Kidney (tissue), 14 donors: ENCODE data around the gene HES3. TPM values are rescaled to one million over a fixed set of nuclear protein-coding genes. Genes with fewer than 3 reads are reported as not detected.
"Not testable (repeated sequence)": the region's sequence is repeated elsewhere in the genome, so short reads cannot be mapped to it uniquely, and the experiment has no call there.

Experiments used
- DNase-seq, 5 donors: peaks; one replicate each; pipeline ENCODE4 v3.0.0-alpha.2; 2013 to 2020
- FAIRE-seq: peaks from 2 replicates; lab custom pipeline; 2012; peaks lifted over from hg19 to GRCh38; lab: Jason Lieb, UNC
- H3K27ac ChIP-seq, 2 donors: one replicate each; pipeline ENCODE4 v1.7.0; 2013; ENCODE audit warnings: low read depth in 2 of 2, low read length in 2 of 2, inconsistent platforms in 1 of 2
- H3K27me3 ChIP-seq: one replicate; pipeline ENCODE4 v1.7.1; 2013; ENCODE audit warnings: low read length, inconsistent platforms; ENCODE audit not compliant: control insufficient read depth, insufficient read depth
- H3K36me3 ChIP-seq, 3 donors: one replicate each; pipeline versions ENCODE4 v1.7.0 to v1.7.1; 2013; ENCODE audit warnings: low read length in 3 of 3, control low read depth in 1 of 3, inconsistent platforms in 1 of 3; ENCODE audit not compliant: insufficient read depth in 3 of 3, control insufficient read depth in 2 of 3
- H3K4me1 ChIP-seq, 3 donors: one replicate each; pipeline versions ENCODE4 v1.7.0 to v1.7.1; 2013; ENCODE audit warnings: low read length in 3 of 3, inconsistent platforms in 1 of 3, low read depth in 1 of 3; ENCODE audit not compliant: control insufficient read depth in 2 of 3, insufficient read depth in 2 of 3
- H3K4me3 ChIP-seq, 3 donors: one replicate each; pipeline versions ENCODE4 v1.7.0 to v1.8.1; 2013; ENCODE audit warnings: low read length in 3 of 3, control low read depth in 1 of 3, inconsistent platforms in 1 of 3
- H3K9ac ChIP-seq, 3 donors: one replicate each; pipeline versions ENCODE4 v1.7.0 to v1.7.1; 2013; ENCODE audit warnings: low read length in 3 of 3, control low read depth in 1 of 3, inconsistent platforms in 1 of 3
- H3K9me3 ChIP-seq, 3 donors: one replicate each; pipeline versions ENCODE4 v1.7.0 to v1.7.1; 2013; ENCODE audit warnings: low read length in 3 of 3, control low read depth in 1 of 3, inconsistent platforms in 1 of 3; ENCODE audit not compliant: control insufficient read depth in 2 of 3, insufficient read depth in 1 of 3
- intact Hi-C: fragments of 100-400 bp; cut with DNase I; formaldehyde crosslinking; loops from one replicate; pipeline ENCODE4 v1.11.1; 2022
- polyA plus RNA-seq: library from polyadenylated mRNA; stranded (reverse); fragments of 350-450 nt; fragmentation: Illumina TruSeq; extraction: RNeasy Lipid Tissue Mini Kit (QIAGEN cat#74804); gene quantifications from one replicate; pipeline ENCODE4 v1.2.3, GENCODE V29; 2014; ENCODE audit warnings: low read depth, low replicate concordance; ENCODE audit not compliant: insufficient read depth
- total RNA-seq: library from RNA; stranded (reverse); fragmentation: NEBNext Ultra II Directional; extraction: Animal tissue kit (Norgen Biotek cat#: 25700); gene quantifications from one replicate; pipeline ENCODE4 v1.2.1, GENCODE V29; 2021
- TF ChIP-seq, protein P1 (sequence below): IDR thresholded peaks from 3 replicates; pipeline ENCODE4 v1.5.1; 2012; ENCODE audit warnings: mild to moderate bottlenecking, moderate library complexity, borderline replicate concordance; ENCODE audit not compliant: insufficient read depth; ENCODE audit errors: extremely low read depth
- donor health status: control.
- donor health status: control.
- donor health status: control.
- donor health status: control.
- donor health status: control.
- donor health status: DM: yes; HTN: yes; CAD: no.
- donor health status: Normal renal cell carcinoma (clear cell type).

The HES3 gene
- total and polyA plus RNA-seq, 2 donors from 2014 or later, result not detected

DNA sequence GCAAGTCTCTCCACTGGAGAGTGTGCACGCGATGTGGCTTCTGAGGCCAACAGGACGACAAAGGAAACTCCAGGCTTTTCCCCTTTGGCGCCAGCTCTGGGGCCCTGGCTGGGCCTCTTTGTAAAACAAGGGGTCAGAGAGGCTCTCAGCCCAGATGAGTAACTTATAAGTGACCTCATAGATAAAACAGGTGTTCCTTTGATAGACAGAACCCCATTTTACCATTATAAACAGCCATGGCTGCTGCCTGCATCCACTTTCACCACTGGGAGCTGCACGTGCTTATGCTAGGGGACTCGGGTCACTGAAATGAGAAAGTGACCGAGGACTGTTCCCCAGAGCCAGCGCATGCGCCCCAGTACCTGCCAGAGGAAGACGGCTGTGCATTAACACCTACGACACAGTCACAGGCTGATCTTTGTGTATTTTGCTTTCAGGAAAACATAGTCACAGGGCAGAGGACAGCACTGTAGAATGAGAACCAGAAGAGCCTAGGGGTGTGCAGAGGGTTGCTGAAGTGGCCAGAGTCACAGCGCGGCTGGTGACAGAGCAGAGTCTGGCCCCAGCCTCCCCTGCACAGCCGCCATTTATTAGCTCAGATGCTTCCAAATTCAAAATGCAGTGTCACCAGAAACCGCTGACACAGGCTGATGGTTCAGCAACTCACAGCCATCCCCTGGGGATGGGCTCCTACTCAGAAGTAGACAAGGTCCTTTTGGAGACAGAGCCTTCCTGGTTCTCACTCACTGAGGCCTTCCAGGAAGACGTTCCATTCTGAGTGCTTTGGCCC lies 25.4 kb upstream of the HES3 start:
- DNase-seq (peak in 1 of 5 donors; percentile 43), FAIRE-seq (no peak)
- intact Hi-C loops, result no loop called here
- Histone ChIP-seq H3K36me3 (peaks cover 0 to 6% (median 2%) of the 10 kb centered on the region in 3 donors), H3K4me3 (no peak overlapping the region), H3K27ac (no peak overlapping the region), H3K27me3 (no peaks in the 10 kb centered on the region), H3K9me3 (no peaks in the 10 kb centered on the region), H3K9ac (no peak overlapping the region), H3K4me1 (peaks cover 0 to 7% (median 4%) of the 10 kb centered on the region in 3 donors)
- TF ChIP-seq, protein P1, sequence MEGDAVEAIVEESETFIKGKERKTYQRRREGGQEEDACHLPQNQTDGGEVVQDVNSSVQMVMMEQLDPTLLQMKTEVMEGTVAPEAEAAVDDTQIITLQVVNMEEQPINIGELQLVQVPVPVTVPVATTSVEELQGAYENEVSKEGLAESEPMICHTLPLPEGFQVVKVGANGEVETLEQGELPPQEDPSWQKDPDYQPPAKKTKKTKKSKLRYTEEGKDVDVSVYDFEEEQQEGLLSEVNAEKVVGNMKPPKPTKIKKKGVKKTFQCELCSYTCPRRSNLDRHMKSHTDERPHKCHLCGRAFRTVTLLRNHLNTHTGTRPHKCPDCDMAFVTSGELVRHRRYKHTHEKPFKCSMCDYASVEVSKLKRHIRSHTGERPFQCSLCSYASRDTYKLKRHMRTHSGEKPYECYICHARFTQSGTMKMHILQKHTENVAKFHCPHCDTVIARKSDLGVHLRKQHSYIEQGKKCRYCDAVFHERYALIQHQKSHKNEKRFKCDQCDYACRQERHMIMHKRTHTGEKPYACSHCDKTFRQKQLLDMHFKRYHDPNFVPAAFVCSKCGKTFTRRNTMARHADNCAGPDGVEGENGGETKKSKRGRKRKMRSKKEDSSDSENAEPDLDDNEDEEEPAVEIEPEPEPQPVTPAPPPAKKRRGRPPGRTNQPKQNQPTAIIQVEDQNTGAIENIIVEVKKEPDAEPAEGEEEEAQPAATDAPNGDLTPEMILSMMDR, result no peak

DNA sequence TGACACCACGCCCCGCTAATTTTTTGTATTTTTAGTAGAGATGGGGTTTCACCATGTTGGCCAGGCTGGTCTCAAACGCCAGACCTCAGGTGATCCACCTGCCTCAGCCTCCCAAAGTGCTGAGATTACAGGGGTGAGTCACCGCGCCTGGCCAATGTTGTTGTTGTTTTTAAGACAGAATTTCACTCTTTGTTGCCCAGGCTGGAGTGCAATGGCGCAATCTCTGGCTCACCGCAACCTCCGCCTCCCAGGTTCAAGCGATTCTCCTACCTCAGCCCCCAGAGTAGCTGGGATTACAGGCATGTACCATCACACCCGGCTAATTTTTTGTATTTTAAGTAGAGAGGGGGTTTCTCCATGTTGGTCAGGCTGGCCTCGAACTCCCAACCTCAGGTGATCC lies 24.3 kb upstream of the HES3 start:
- FAIRE-seq, H3K27me3 ChIP-seq, H3K4me3 ChIP-seq, intact Hi-C loops, H3K27ac ChIP-seq, H3K9me3 ChIP-seq, H3K9ac ChIP-seq: not testable (repeated sequence)
- Histone ChIP-seq H3K36me3 (peaks cover 0 to 15% (median 13%) of the 10 kb centered on the region in 3 donors), H3K4me1 (peaks cover 0 to 14% (median 6%) of the 10 kb centered on the region in 3 donors)
- DNase-seq, result peak in 1 of 5 donors; percentile 29

DNA sequence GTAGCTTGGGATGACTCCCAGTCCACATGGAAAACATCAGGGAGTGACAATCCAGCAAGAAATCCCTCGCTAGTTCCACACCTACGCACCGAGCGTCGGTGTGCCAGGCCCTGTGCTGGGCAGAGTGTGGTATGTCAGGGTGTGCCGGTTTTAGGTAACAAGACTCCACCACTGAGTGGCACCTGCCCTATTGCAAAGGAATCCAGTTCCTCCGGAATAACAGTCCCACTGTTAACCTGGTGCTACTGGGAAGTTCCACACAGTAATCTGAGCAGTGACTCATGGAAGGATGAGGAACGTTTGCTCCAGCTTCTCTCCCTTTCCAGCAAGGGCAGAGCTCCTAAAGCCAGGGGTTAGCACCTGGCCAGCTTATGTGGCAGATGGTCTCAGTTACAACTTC lies 23.7 kb upstream of the HES3 start:
- H3K9ac ChIP-seq, result no peak overlapping the region
- H3K4me3 ChIP-seq, result no peak overlapping the region
- H3K36me3 ChIP-seq, result peaks cover 0 to 18% (median 16%) of the 10 kb centered on the region in 3 donors
- no peaks in the 10 kb centered on the region for H3K9me3 ChIP-seq
- FAIRE-seq, result no peak
- TF ChIP-seq, protein P1, result no peak
- no peaks in the 10 kb centered on the region for H3K27me3 ChIP-seq
- H3K27ac ChIP-seq, result no peak overlapping the region
- peak in 1 of 5 donors; percentile 30 for DNase-seq
- intact Hi-C loops, result no loop called here
- H3K4me1 ChIP-seq, result peaks cover 0 to 20% (median 6%) of the 10 kb centered on the region in 3 donors

DNA sequence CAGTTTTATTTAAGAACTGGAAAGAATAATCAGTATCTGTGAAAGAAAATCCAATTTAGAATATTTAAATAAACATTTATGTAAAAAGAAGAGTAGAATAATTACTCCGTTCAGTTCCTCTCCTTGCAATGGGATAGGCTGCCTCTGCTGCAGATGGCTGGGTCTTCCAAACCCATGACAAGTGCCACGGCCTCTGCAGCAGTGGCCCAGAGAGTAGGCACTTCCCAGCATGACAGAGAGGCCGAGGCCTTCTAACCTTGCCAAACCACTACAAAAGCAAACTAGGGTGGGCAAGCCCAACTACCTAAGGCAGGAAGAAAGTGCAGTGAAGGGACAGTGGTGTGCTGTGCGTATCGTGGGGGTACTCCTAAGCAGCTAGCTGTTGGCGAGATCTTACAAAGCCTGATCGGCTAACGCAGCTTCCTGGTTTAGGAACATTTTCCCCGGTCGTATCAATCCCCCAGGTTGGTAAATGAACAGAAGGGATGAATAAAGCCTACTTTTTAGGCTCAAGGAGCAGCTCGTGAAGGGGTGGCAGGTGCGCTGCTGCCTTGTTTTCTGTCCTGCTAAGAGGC lies 22.7 kb upstream of the HES3 start:
- DNase-seq (peak in 1 of 5 donors; percentile 12), FAIRE-seq (no peak)
- Histone ChIP-seq H3K36me3 (peaks cover 0 to 18% (median 17%) of the 10 kb centered on the region in 3 donors), H3K27ac (no peak overlapping the region), H3K27me3 (no peaks in the 10 kb centered on the region), H3K4me1 (peaks cover 0 to 24% (median 6%) of the 10 kb centered on the region in 3 donors), H3K4me3 (no peak overlapping the region), H3K9me3 (no peaks in the 10 kb centered on the region), H3K9ac (no peak overlapping the region)
- intact Hi-C loops, result no loop called here
- TF ChIP-seq, protein P1, result no peak
